ENCODE data around the gene CASP7.

- TF ChIP-seq CTCF (IDR thresholded peaks at IDR 0.05; ENCODE audit: low read length): no peak
- TF ChIP-seq EZH2 (IDR thresholded peaks at IDR 0.05; ENCODE audit: borderline replicate concordance, low read length): no peak
Observed at GRCh38 chr10:113711142-113711541, 31.4 kb downstream of the CASP7 start.
